ENCODE data around the gene ATPAF2. TPM values are rescaled to one million over a fixed set of nuclear protein-coding genes. Genes with fewer than 3 reads are reported as not detected.

ATPAF2 gene
- 11.8 and 14.0 TPM in 2 replicates for total RNA-seq

GRCh38 chr17:18038861-18039534 is at the start of gene ATPAF2, which contains the start of gene GID4:
TSS of gene ATPAF2 (minus strand) at chr17:18039168. CDS start at chr17:18039013, 155 bp downstream.
TSS of gene GID4 (plus strand) at chr17:18039408. CDS start at chr17:18039465, 57 bp downstream.

DNA sequence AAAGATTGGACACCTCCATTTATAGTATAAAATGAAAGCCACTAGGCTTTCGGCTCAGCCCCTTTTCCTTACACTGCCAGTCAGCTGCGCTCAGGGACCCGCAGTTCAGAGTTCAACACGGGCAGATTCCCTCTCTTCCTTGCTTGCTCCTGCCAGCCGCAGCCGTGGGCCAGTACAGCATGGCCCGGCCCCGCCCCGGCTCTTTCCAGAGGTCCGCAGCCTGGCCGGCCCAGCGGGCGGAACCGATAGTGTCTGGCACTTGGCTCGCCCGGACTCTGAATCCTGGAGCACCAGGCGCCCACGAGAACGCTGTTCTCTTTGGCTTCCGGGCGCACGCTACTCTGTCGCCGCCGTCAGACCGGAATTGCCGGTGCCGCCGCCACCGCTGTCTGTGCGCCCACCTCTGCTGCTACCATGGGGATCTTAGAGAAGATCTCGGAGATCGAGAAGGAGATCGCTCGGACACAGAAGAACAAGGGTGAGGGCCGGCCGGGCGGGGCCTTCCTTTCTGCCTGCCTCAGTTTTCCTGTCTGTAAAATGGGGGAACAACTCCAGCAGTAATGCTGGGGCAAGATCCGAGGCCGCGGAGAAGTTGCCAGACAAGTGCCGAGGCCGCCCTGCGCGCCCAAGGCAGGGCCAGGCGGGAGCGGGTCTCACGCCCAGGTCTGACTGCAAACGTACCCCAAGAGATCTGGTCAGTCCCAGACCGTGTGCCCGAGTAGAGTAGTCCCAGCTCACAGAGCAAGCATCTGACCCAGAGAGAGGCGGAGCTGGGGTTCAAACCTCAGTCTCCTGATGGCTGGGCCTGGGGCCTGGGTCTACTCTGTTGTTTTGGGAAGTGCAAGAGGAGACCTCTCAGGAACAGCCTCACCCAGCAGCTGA is 48.9 kb upstream of the ATPAF2 start, which contains the start of gene DRG2:
Gene DRG2, plus strand, starts transcription at position 339 of the 882 bp plus-strand sequence. Its CDS starts 76 bp downstream, at position 415.

GRCh38 chr17:17972126-17972951 is 66.6 kb downstream of the ATPAF2 start, which contains the start of the genes DRC3 and TOM1L2:
TSS of gene DRC3 (plus strand) at chr17:17972862. CDS start at chr17:17977599, 4,737 bp downstream.
TSS of gene TOM1L2 (minus strand) at chr17:17972400. CDS start at chr17:17972313, 87 bp downstream.

Other genes starting within 250 kb of the ATPAF2 start
- gene SREBF1, start 202.2 kb downstream of the ATPAF2 start, total RNA-seq: 81.2 and 124 TPM in 2 replicates
- gene TOM1L2, start 66.8 kb downstream of the ATPAF2 start, total RNA-seq: 16.5 and 19.4 TPM in 2 replicates
- gene DRC3, start 66.3 kb downstream of the ATPAF2 start, total RNA-seq: 0.26 and 0.70 TPM in 2 replicates
- 8.9 and 10.9 TPM in 2 replicates for gene GID4, start 240 bp upstream of the ATPAF2 start, total RNA-seq
- 37.0 and 44.9 TPM in 2 replicates for gene DRG2, start 48.8 kb upstream of the ATPAF2 start, total RNA-seq
- 0.12 and 3.0 TPM in 2 replicates for gene MYO15A, start 69.6 kb upstream of the ATPAF2 start, total RNA-seq
- gene ALKBH5, start 144.7 kb upstream of the ATPAF2 start, total RNA-seq: 96.2 and 119 TPM in 2 replicates
- 46.0 and 49.0 TPM in 2 replicates for gene LLGL1, start 186.5 kb upstream of the ATPAF2 start, total RNA-seq
- gene FLII, start 219.6 kb upstream of the ATPAF2 start, total RNA-seq: 197 and 252 TPM in 2 replicates
- 12.5 and 23.9 TPM in 2 replicates for gene MIEF2, start 221.5 kb upstream of the ATPAF2 start, total RNA-seq